ENCODE results near the gene UVRAG.
"Not testable (repeated sequence)": the region's sequence is repeated elsewhere in the genome, so short reads cannot be mapped to it uniquely, and the experiment has no call there.

UVRAG gene

DNA sequence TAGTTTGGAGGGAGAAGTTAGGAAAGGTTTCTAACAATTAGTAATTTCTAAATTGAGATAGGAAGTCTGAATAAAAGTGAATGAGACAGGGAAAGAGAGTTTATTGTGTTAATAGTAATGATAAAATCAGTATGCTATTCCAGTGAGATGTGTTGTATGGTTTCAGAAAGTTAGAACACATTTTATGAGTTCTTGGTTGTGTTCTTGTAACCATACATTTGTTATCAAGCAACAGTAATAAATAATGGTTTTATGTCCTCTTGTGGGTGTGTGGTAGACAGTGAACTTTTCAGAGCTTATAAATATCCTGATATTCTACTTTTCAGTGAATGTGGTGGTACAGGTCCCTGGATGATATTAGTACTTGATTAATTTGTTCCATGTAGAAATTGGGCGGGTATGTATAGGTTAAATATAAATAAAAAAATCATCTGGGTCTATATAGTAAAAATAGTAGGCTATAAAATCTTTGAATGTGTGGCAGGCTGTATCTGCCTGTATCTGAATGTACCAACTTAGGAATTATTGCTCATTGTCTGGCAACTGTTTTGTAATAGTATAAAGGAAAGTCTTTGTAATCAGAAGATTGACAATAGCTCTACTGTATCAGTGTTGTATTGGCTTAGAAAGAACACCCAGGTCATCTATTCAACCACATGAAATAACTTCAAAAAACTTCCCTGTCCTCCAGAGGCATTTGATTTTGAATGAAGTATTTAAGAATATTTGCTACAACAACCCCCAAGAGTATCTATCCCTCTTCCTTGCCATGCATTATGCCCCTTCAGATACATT is 54.8 kb downstream of the UVRAG start:
- Histone ChIP-seq H3K27me3 (no peaks in the 10 kb centered on the region), H3K36me3 (no peaks in the 10 kb centered on the region), H3K9me3 (no peaks in the 10 kb centered on the region), H3K4me3 (ENCODE audit: low read depth, low read length) (no peak overlapping the region), H3K4me1 (peaks cover 14% of the 10 kb centered on the region)
- TF ChIP-seq, protein P1, sequence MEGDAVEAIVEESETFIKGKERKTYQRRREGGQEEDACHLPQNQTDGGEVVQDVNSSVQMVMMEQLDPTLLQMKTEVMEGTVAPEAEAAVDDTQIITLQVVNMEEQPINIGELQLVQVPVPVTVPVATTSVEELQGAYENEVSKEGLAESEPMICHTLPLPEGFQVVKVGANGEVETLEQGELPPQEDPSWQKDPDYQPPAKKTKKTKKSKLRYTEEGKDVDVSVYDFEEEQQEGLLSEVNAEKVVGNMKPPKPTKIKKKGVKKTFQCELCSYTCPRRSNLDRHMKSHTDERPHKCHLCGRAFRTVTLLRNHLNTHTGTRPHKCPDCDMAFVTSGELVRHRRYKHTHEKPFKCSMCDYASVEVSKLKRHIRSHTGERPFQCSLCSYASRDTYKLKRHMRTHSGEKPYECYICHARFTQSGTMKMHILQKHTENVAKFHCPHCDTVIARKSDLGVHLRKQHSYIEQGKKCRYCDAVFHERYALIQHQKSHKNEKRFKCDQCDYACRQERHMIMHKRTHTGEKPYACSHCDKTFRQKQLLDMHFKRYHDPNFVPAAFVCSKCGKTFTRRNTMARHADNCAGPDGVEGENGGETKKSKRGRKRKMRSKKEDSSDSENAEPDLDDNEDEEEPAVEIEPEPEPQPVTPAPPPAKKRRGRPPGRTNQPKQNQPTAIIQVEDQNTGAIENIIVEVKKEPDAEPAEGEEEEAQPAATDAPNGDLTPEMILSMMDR (IDR thresholded peaks at IDR 0.05; ENCODE audit: low read depth, low read length) = no peak
- DNase-seq = no peak

DNA sequence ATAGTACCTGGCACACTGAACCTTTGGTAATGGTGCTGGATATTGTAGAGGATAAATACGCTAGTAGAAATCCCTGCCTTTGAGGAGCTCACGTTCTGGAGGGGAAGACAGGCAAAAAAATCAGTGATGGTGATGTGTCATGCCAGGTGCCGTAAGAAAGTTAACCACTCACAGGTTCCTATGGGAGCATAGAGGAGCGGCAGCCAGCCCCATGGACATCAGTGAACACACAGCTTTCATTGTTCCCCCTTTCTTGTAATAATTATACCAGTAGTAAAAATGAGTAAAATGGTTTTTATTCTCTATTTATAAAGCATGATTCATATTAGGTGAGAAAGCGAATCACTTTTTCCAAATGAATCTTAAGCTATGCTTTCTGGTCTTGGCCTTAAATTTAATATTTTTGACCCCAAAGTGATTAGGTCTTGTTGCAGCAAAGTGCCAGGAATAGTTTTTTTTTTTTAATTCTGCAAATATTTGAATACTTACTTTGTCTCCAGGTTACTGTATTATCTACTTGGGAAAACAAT is 57.9 kb downstream of the UVRAG start:
- TF ChIP-seq, protein P1 (IDR thresholded peaks at IDR 0.05; ENCODE audit: low read depth, low read length) = no peak
- H3K36me3 ChIP-seq = no peaks in the 10 kb centered on the region
- no peak for DNase-seq
- no peak overlapping the region for H3K4me3 ChIP-seq (ENCODE audit: low read depth, low read length)
- no peaks in the 10 kb centered on the region for H3K27me3 ChIP-seq
- H3K9me3 ChIP-seq = no peaks in the 10 kb centered on the region
- peaks cover 14% of the 10 kb centered on the region for H3K4me1 ChIP-seq

DNA sequence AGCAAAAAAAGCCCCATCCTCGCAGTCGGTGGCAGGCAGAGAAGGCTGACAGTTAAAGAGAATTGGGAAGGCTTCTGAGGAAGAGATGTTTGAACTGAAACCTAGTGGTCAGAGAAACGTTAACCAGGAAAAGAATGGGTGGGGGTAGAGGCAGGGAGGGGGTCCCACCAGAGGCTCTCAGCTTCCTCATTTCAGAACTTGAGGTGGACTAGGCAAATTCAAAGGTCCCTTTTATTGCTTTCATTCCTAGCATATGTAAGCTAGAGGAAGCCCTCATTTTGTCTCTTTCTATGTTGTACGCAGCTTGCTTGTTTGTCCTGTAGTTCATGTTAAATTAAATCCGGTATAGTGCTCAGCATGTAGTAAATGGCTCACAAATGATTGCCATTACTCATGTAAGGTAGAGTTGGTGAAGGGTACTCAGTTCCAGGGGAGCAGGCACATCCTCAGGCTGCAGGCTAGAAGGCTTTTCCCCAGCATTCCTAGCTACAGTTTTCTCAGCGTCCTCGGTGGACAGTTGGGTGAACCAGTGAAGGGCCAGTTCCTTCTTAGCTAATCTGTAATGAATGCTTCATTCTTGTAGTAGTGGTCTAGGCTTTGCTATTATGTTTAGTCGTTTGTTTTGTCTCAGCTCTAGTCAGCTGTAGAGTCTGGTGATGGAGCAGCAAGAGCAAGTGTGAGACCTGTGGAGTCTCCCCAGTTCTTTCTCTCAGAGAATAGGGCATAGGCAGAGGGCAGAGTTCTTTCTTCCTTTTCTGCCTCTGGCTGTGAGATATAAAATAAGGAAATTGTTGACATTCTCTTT is 58.6 kb downstream of the UVRAG start:
- no peak for DNase-seq
- Histone ChIP-seq H3K4me1 (peaks cover 8% of the 10 kb centered on the region), H3K4me3 (ENCODE audit: low read depth, low read length) (no peak overlapping the region), H3K27me3 (no peaks in the 10 kb centered on the region), H3K36me3 (no peaks in the 10 kb centered on the region), H3K9me3 (no peaks in the 10 kb centered on the region)
- TF ChIP-seq, protein P1 (IDR thresholded peaks at IDR 0.05; ENCODE audit: low read depth, low read length) = no peak

DNA sequence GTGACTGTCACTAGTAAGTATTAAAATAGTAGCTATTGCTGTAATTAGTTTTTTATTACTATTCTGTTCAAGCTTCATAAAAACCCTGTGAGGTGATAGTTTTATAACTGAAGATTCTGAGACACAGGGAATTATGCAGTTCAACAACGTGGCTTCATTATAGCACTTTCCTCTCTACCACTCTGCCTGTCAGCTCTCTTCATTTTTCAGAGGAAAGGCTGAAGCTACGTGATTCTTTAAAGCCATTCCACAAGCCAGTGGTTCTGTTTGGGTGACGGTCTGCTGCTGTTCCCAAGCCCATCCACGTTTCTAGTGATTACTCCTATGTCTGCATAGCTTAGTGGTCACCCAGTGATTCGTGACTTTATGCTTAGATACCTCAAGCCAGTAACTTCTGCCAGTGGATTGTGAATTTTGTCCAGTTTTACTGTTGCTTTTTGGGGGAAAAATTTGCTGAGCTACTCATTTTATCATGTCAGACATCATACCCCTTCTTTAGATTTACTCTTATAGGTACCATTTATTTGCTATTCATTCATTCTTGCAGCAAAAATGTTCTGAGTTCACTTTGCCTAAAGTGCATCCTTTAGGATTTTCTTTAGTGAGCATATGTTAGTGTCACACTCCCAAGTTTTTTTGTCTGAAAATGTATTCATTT is 59.8 kb downstream of the UVRAG start:
- DNase-seq = no peak
- Histone ChIP-seq H3K4me1 (no peaks in the 10 kb centered on the region), H3K4me3 (ENCODE audit: low read depth, low read length) (no peak overlapping the region), H3K36me3 (no peaks in the 10 kb centered on the region), H3K27me3 (no peaks in the 10 kb centered on the region), H3K9me3 (no peaks in the 10 kb centered on the region)
- TF ChIP-seq, protein P1 (IDR thresholded peaks at IDR 0.05; ENCODE audit: low read depth, low read length) = no peak

DNA sequence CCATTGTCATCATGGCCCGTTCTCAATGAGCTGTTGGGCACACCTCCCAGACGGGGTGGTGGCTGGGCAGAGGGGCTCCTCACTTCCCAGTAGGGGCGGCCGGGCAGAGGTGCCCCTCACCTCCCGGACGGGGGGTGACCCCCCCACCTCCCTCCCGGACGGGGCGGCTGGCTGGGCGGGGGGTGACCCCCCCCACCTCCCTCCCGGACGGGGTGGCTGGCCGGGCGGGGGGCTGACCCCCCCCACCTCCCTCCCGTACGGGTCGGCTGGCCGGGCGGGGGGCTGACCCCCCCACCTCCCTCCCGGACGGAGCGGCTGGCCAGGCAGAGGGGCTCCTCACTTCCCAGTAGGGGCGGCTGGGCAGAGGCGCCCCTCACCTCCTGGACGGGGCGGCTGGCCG is 62.3 kb downstream of the UVRAG start:
- H3K27me3 ChIP-seq; DNase-seq; H3K9me3 ChIP-seq; H3K36me3 ChIP-seq; H3K4me1 ChIP-seq; H3K4me3 ChIP-seq (ENCODE audit: low read depth, low read length): not testable (repeated sequence)

DNA sequence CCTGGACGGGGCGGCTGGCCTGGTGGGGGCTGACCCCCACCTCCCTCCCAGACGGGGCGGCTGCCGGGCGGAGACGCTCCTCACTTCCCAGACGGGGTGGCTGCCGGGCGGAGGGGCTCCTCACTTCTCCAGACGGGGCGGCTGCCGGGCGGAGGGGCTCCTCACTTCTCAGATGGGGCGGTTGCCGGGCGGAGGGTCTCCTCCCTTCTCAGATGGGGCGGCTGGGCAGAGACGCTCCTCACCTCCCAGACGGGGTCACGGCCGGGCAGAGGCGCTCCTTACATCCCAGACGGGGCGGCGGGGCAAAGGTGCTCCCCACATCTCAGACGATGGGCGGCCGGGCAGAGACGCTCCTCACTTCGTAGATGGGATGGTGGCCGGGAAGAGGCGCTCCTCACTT is 62.9 kb downstream of the UVRAG start:
- H3K4me1 ChIP-seq; DNase-seq; H3K27me3 ChIP-seq; H3K36me3 ChIP-seq; H3K4me3 ChIP-seq (ENCODE audit: low read depth, low read length); H3K9me3 ChIP-seq: not testable (repeated sequence)
